Muscle layer of duodenum (tissue), 2 donors: Measurements from ENCODE around the gene TAF4.
"Not testable (repeated sequence)": the region's sequence is repeated elsewhere in the genome, so short reads cannot be mapped to it uniquely, and the experiment has no call there.

Source experiments
- H3K27ac ChIP-seq: one replicate; pipeline ENCODE4 v1.7.0; 2013; ENCODE audit warnings: mild to moderate bottlenecking, low read length
- H3K27me3 ChIP-seq: one replicate; pipeline ENCODE4 v1.7.0; 2013; ENCODE audit warnings: low read depth, mild to moderate bottlenecking, control low read depth, low read length
- H3K36me3 ChIP-seq, 2 donors: one replicate each; pipeline ENCODE4 v1.7.0; 2013; ENCODE audit warnings: low read length in 2 of 2, control low read depth in 1 of 2, mild to moderate bottlenecking in 1 of 2; ENCODE audit not compliant: insufficient read depth in 2 of 2, control insufficient read depth in 1 of 2
- H3K4me1 ChIP-seq, 2 donors: one replicate each; pipeline ENCODE4 v1.7.0; 2013; ENCODE audit warnings: low read length in 2 of 2, mild to moderate bottlenecking in 2 of 2, control low read depth in 1 of 2, moderate library complexity in 1 of 2; ENCODE audit not compliant: insufficient read depth in 2 of 2, control insufficient read depth in 1 of 2
- H3K4me3 ChIP-seq, 2 donors: one replicate each; pipeline ENCODE4 v1.7.0; 2013; ENCODE audit warnings: low read length in 2 of 2, low read depth in 1 of 2, mild to moderate bottlenecking in 1 of 2
- H3K9me3 ChIP-seq, 2 donors: one replicate each; pipeline ENCODE4 v1.7.0; 2013; ENCODE audit warnings: low read length in 2 of 2, control low read depth in 1 of 2, mild to moderate bottlenecking in 1 of 2; ENCODE audit not compliant: control insufficient read depth in 1 of 2
- donor health status: healthy.

The TAF4 gene

DNA sequence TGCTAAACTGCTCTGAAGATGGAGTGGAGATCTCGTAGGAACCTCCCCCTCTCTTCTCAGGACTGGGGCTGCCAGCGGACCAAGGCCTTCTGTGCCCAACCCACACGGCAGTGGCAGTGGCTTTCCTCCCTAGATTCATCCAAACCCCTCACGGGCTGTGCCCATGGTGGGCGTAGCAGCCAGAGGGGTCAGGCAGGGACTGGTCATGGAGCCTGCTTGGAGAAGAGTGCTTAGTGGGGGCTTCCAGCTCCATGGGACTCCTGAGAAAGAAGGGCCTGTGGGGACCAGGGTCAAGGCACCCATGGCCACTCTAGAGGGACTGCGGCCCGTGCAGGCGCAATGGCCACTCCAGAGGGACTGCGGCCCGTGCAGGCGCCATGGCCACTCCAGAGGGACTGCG, 86.6 kb downstream of the TAF4 start:
- H3K9me3 ChIP-seq = no peaks in the 10 kb centered on the region
- H3K27ac ChIP-seq = no peak overlapping the region
- H3K4me3 ChIP-seq = no peak overlapping the region
- H3K27me3 ChIP-seq = no peaks in the 10 kb centered on the region
- H3K36me3 ChIP-seq = peaks cover 1 to 28% of the 10 kb centered on the region in 2 donors
- H3K4me1 ChIP-seq = no peaks in the 10 kb centered on the region

DNA sequence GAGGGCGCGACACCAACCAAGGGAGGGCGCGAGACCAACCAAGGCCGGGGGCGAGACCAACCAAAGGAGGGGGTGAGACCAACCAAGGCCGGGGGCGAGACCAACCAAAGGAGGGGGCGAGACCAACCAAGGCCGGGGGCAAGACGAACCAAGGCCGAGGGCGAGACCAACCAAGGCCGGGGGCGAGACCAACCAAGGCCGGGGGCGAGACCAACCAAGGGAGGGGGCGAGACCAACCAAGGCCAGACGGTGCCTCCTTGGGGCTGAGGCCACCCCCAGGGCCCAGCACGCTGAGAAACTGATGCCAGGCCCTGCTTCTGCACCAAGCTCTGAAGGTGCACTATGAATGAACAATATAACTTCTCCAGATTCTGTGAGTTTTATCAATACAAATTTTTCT, 87.2 kb downstream of the TAF4 start:
- Histone ChIP-seq H3K36me3 (peaks cover 7 to 34% of the 10 kb centered on the region in 2 donors), H3K27me3 (no peaks in the 10 kb centered on the region), H3K4me1 (no peaks in the 10 kb centered on the region), H3K4me3 (no peak overlapping the region), H3K27ac (no peak overlapping the region), H3K9me3 (no peaks in the 10 kb centered on the region)

DNA sequence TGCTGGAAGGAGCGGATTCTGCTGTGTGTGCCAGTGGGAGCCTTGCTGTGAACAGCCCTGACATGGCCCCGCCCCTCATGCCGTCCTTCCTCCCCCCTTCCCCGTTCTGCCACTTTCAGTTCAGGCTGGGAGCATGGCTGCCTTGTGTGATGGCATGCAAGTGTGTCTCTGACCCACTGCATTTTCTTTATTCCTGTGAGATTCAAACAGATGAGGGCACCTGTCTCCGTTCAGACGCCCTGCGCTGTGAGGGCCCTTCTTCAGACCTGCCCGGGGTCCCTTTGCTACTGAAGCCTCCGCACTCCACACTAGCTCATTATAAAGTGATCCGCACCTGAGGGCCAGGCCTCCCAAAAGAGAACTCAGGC, 88.3 kb downstream of the TAF4 start:
- Histone ChIP-seq H3K27ac (no peak overlapping the region), H3K36me3 (peaks cover 18 to 45% of the 10 kb centered on the region in 2 donors), H3K9me3 (no peaks in the 10 kb centered on the region), H3K27me3 (no peaks in the 10 kb centered on the region), H3K4me3 (no peak overlapping the region), H3K4me1 (no peaks in the 10 kb centered on the region)

DNA sequence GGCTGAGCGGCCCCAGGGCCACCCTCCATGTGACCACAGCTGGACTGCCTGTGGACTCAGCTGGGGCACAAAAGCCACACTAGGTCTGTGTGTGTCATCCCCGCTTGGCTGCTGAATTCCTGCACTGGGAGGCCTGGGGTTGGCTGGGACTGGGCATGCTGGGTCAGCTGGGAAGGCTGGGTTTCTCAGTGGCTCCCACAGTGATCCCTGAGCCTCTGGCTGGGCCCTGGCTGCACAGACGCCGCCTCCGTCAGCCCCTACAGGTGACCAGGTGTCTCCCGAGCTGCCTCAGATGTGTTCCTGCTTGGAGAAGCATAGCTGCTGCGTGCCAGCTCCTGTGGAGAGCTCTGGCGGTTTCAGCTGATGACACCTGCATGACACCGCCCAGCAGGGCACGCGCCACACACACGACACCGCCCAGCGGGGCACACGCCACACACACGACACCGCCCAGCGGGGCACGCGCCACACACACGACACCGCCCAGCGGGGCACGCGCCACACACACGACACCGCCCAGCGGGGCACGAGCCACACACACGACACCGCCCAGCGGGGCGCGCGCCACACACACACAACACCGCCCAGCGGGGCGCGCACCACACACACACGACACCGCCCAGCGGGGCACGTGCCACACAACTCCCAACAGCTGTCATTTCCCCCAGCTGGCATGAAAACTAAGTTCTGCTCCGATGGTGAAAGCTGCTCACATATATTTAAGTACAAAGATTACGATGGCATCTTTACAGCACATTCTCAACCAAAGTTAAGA, 88.8 kb downstream of the TAF4 start:
- Histone ChIP-seq H3K36me3 (peaks cover 20 to 48% of the 10 kb centered on the region in 2 donors), H3K4me1 (no peaks in the 10 kb centered on the region), H3K4me3 (no peak overlapping the region), H3K27me3 (no peaks in the 10 kb centered on the region), H3K27ac (no peak overlapping the region), H3K9me3 (no peaks in the 10 kb centered on the region)

DNA sequence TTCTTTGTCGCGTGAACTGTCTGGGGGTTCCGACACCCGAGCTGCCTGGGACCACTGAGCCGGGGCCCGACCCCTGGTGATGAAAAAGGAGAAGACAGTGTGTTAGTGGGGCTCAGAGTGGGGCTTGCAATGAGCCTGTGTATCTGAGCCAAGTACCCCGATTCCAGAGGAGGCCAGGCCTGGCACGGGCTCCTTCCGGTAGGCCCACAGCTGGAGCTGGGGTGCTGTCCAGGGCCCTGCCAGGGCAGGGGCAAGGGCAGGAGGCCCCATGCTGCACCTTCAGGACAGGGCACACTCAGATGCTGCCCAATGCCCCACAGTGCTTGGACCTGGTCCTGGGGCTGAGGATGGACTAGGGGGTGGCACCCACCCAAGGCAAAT, 89.4 kb downstream of the TAF4 start:
- Histone ChIP-seq H3K27me3 (no peaks in the 10 kb centered on the region), H3K4me1 (no peaks in the 10 kb centered on the region), H3K9me3 (no peaks in the 10 kb centered on the region), H3K36me3 (peaks cover 20 to 48% of the 10 kb centered on the region in 2 donors), H3K27ac (no peak overlapping the region), H3K4me3 (no peak overlapping the region)

DNA sequence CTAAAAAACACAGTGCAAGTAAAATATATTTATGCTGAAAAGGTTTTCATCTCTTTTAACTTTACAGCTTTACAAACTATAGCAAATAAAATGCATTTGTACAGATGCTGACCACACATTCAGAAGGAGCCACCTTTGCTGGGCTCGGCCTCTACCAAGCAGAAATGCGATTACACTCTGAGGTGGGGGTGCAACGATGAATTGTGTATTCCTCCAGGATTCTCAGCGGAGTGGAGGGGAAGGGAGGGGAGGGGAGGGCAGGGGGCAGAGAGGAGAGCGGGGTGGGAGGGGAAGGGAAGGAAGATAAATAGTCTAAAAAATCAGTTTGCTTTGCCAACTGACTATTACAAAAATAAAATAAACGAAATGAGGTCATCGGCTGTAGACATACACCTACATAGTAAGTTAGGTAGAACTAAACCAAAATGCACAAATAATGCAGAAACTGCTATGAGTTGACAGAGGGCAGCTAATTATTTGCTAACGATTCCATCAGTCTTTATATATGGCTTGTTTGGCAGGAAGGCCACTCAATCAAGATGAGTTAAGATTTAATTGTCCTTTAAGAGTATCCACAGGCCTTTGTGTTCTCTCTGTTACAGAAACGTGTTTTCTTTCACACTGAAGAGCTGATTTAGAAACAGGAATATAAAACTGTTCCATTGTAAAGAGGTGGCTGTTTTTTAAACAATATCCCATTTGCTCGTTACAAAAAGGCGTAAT, 90.1 kb downstream of the TAF4 start:
- Histone ChIP-seq H3K27ac (no peak overlapping the region), H3K4me3 (no peak overlapping the region), H3K9me3 (no peaks in the 10 kb centered on the region), H3K4me1 (no peaks in the 10 kb centered on the region), H3K27me3 (no peaks in the 10 kb centered on the region), H3K36me3 (peaks cover 20 to 48% of the 10 kb centered on the region in 2 donors)

DNA sequence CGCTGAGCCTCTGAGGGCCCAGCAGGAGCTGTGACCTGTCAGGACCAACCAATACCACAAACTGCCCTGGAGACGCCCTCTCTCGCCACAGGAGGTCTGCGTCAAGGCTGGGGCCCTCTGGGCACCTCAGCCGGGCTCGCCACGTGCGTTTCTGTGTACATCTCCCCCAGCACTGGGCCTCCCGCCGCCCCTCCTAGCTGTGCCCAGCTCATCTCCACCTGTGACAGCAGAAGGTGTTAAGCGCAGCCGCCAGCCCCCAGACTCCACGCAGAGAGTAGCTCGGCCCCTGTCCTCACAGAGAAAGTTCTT, 91.4 kb downstream of the TAF4 start:
- H3K4me3 ChIP-seq = no peak overlapping the region
- peaks cover 20 to 42% of the 10 kb centered on the region in 2 donors for H3K36me3 ChIP-seq
- no peaks in the 10 kb centered on the region for H3K27me3 ChIP-seq

DNA sequence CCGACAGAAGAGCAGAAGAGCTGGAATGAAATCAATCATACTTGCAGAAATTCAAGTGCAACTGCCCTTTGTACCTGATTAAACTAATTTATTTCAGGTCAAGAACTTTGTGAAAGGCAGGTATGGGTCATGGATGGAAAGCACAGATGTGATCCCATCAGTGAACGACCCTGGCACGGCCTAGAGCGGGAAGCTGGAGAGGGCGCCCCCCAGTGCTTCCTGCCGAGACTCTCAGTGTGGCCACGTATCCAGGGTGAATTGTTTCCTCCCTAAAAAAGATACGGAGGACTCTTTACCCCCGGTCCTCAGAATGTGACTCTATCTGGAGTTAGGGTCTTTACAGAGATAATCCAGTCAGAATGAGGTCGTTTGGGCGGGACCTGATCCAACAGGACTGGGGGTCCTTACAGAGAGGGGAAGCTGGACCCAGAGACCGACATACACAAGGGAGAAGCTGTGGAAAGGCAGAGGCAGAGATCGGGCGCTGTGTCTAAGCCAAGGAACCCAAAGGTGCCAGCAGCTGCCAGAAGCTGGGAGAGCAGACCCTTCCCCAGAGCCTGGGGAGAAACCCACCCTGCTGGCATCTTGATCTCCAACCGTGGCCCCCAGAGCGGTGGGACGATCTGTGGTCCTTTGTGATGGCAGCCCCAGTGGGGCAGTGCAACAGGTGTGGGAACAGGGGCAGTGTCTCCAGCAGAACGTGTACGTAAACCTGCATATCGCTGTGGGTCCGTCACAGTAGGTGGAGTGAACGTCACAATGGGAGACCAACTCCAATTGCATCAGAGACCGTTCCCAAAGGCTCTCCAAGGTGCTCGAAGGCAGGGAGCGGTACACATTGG, 91.9 kb downstream of the TAF4 start:
- no peak overlapping the region for H3K4me3 ChIP-seq
- H3K9me3 ChIP-seq = no peaks in the 10 kb centered on the region
- no peaks in the 10 kb centered on the region for H3K4me1 ChIP-seq
- peaks cover 20 to 42% of the 10 kb centered on the region in 2 donors for H3K36me3 ChIP-seq
- no peaks in the 10 kb centered on the region for H3K27me3 ChIP-seq
- H3K27ac ChIP-seq = no peak overlapping the region

More for the DNA sequence above, 91.4 kb downstream of the TAF4 start:
- Histone ChIP-seq H3K4me1 (no peaks in the 10 kb centered on the region), H3K9me3 (no peaks in the 10 kb centered on the region), H3K27ac (no peak overlapping the region)

DNA sequence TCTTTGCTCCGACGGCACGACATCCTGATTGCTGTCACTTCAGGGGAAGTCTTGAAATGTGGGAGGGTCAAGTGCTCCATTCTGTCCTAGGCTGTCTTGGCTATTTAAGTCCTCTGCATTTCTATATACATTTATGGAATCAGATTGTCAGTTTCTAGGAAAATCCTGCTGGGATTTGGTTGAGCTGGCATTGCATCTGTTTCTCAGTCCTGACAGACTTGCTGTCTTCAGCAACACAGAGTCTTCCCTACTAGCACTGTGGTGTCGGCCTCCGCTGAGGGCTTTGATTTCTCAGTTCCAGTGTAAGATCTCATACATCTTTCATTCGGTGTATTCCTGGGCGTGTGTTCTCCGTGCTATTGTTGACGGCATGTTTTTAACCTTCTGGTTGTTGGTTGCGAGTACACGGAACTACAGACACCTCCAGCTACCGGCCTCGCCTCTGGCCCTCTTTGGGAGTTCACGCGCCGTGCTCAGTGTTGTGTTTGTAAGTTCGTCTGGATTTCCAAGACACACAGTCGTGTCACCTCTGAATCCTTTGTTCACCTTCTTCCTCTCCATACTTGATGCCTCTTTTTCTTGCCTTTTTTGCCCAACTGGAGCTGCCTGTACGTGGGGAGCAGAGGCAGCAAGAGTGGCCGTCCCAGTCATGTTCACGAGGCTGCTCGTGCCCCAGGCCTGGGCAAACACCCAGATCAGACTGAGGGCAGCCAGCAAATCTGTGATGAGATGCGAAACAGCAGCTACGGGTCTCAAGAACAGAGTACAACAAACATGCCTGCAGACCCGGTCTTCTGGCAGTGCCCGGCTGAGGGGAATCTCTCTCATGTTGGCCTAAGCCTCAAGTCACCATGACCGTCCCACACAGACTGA, 92.8 kb downstream of the TAF4 start:
- Histone ChIP-seq H3K27me3 (no peaks in the 10 kb centered on the region), H3K36me3 (peaks cover 20 to 42% of the 10 kb centered on the region in 2 donors), H3K27ac (no peak overlapping the region), H3K4me3 (no peak overlapping the region), H3K4me1 (no peaks in the 10 kb centered on the region), H3K9me3 (no peaks in the 10 kb centered on the region)

DNA sequence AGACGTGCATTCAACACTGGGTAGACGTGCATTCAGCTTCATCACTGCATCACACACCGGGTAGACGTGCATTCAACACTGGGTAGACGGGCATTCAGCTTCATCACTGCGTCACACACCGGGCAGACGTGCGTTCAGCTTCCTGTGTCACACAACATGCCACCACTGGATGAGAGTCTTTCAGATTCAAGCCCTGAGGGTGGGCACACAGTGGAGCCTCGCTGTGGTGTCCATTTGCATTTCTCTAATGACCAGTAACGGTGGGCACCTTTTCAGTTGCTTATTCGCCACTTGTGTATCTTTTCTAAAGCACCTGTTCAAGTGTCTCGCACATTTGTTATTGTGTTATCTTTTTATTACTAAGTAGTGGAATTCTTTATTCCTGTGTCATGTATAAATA, 94.1 kb downstream of the TAF4 start:
- H3K9me3 ChIP-seq, H3K27ac ChIP-seq, H3K4me1 ChIP-seq, H3K27me3 ChIP-seq, H3K4me3 ChIP-seq: not testable (repeated sequence)
- peaks cover 20 to 32% of the 10 kb centered on the region in 2 donors for H3K36me3 ChIP-seq
